DMS153 (cell line): ENCODE measurements around the gene P2RY11.

Experiments used
- DNase-seq: peaks from one replicate; lab custom pipeline; 2025; lab: John Stamatoyannopoulos, UW

P2RY11 gene

GRCh38 chr19:10111405-10111811, at the start of gene P2RY11:
Gene P2RY11, plus strand, starts transcription at chr19:10111693. Its CDS starts 29 bp downstream, at chr19:10111722.
- no peak for DNase-seq

- no peak for DNase-seq
Measured at GRCh38 chr19:10061717-10062310, 49.7 kb upstream of the P2RY11 start.

- no peak for DNase-seq
Measured at GRCh38 chr19:10068205-10068604, 43.3 kb upstream of the P2RY11 start.

- DNase-seq = no peak
Measured at GRCh38 chr19:10069046-10069445, 42.4 kb upstream of the P2RY11 start.

- DNase-seq = no peak
Measured at GRCh38 chr19:10070730-10071446, 40.6 kb upstream of the P2RY11 start.

- DNase-seq = no peak
Measured at GRCh38 chr19:10074153-10074552, 37.3 kb upstream of the P2RY11 start.

- no peak for DNase-seq
Measured at GRCh38 chr19:10076535-10076934, 35.0 kb upstream of the P2RY11 start.

GRCh38 chr19:10078329-10078728, 33.2 kb upstream of the P2RY11 start:
- no peak for DNase-seq

GRCh38 chr19:10079031-10079453, 32.5 kb upstream of the P2RY11 start:
- DNase-seq = no peak

GRCh38 chr19:10083911-10084310, 27.6 kb upstream of the P2RY11 start:
- no peak for DNase-seq

- DNase-seq = no peak
Measured at GRCh38 chr19:10084803-10085202, 26.7 kb upstream of the P2RY11 start.

GRCh38 chr19:10085641-10086590, 25.6 kb upstream of the P2RY11 start, which contains the start of gene SHFL:
Gene SHFL, plus strand, starts transcription at chr19:10086317. Its CDS starts 111 bp downstream, at chr19:10086428.
- no peak for DNase-seq

- DNase-seq = no peak
Measured at GRCh38 chr19:10086591-10087192, 24.8 kb upstream of the P2RY11 start.

- DNase-seq = no peak
Measured at GRCh38 chr19:10087296-10088061, 24.0 kb upstream of the P2RY11 start.

- DNase-seq = no peak
Measured at GRCh38 chr19:10088949-10089554, 22.4 kb upstream of the P2RY11 start.

- no peak for DNase-seq
Measured at GRCh38 chr19:10089801-10090375, 21.6 kb upstream of the P2RY11 start.

GRCh38 chr19:10091370-10091687, 20.2 kb upstream of the P2RY11 start:
- no peak for DNase-seq

GRCh38 chr19:10091895-10092641, 19.4 kb upstream of the P2RY11 start:
- no peak for DNase-seq

GRCh38 chr19:10092648-10093294, 18.7 kb upstream of the P2RY11 start:
- no peak for DNase-seq
